ENCODE results near the gene ZGLP1.
A peak's percentile ranks its signal among the peaks of the same experiment; 100 is the strongest.

The ZGLP1 gene

DNA sequence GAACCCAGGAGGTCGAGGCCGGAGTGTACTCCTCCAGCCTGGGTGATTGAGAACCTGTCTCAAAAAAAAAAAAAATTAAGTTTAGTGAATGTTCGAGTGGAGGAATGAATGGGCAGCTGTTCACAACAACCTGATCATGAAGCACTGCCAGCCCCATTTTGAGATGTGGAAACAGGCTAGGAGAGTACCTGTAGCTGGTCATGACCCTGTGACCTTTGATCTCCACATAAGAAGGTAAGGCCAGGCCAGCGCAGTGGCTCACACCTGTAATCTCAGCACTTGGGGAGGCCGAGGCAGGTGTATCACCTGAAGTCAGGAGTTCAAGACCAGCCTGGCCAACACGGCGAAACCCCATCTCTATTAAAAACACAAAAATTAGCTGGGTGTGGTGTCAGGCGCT lies 16.1 kb upstream of the ZGLP1 start:
- no peak for DNase-seq

DNA sequence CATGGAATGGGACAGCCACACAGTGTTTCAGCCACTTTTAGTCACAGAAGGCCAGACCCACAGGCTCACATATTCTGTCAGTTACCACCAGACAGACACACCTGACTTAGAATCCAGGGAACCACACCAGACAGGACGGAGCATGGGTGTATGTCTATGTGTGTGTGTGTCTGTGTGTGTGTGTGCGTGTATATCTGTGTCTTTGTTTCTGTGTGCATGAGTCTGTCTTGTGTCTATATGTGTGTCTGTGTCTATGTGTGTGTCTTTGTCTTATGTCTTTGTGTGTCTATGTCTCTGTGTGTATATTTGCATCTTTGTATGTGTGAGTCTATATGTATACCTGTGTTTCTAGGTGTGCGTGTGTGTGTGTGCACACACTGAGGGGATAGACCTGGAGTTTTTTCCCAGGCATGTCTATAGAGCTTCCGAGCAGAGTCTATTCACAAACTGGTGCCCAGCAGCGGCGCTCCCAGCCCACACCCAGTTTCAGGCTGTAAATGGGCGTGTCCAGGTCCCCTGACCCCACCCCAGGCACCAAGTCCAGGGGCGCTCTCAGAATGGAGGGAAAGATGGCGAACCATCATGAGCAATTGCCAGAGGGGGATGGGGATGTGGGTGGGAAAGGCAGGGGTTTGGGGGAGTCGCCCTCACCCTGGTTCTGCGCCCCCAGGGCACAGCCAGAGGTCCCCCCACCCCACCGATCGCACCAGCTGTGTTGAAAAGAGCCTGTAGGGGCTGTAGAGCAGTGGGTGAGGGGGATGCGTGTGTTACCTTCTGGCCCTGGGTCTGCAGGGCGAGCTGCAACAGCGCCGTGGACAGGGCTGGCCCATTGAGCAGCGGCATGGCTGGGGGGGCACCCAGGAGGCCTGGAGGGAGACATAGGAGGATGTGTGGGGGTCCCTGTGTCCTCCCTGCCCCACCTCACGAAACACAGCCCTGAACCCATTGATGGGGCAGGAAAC lies 12.5 kb upstream of the ZGLP1 start:
- DNase-seq, result no peak

DNA sequence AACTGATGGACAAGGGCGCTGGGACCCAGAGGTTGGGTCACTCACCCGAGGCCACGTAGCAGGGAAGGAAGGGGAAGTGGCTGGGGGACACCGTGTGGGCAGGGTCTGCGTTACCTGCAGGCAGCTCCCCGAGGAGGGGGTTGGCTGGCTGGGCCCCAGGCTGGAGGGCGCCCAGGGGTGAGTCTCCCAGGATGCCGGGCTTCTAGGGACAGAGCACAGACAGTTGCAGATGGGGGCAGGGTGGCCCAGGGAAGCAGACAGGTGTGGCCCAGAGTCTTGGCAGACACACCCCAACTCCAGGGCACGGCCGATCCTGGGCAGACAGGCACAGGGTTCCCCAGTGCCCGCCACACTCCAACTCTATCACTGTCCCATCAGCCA lies 11.8 kb upstream of the ZGLP1 start:
- DNase-seq, result no peak

DNA sequence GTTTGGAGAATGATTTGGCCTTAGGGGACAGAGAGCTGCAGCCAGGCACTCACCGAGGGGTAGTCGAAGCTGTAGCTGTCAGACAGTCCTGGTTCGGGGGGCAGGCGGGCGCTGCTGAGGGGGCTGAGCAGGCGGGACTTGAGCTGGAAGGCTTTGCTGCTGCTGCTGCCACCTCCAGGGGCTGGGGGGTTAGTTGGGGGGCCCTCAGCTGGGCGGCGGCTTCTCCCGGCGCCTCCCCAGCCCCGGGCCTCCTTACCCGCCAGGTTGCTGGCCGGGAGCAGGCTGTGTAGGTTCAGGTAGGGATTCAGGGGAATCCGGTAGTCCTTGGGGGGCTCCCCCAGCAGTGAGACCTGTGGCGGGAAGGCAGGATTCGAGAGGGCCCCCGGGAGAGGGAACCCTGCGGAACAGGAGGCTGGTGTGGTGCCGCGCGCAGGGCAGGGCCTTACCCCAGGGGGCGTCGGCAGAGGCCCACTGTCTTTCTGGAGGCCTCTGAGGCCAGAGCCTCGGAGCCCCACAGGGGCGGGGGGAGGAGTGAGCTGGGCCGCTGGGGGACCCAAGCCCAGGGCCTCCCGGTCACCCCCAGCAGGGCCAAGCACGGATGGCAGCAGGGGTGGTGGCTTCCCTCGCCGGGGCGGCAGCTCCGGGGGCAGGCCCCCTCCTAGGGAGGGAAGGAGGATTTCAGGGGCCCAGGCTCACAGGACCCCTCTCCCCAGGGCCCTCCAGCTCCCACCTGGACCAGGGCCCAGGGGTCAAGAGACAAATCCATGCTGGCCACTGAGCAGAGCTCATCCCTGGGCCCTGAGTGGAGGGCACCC lies 11.2 kb upstream of the ZGLP1 start:
- DNase-seq, result no peak

DNA sequence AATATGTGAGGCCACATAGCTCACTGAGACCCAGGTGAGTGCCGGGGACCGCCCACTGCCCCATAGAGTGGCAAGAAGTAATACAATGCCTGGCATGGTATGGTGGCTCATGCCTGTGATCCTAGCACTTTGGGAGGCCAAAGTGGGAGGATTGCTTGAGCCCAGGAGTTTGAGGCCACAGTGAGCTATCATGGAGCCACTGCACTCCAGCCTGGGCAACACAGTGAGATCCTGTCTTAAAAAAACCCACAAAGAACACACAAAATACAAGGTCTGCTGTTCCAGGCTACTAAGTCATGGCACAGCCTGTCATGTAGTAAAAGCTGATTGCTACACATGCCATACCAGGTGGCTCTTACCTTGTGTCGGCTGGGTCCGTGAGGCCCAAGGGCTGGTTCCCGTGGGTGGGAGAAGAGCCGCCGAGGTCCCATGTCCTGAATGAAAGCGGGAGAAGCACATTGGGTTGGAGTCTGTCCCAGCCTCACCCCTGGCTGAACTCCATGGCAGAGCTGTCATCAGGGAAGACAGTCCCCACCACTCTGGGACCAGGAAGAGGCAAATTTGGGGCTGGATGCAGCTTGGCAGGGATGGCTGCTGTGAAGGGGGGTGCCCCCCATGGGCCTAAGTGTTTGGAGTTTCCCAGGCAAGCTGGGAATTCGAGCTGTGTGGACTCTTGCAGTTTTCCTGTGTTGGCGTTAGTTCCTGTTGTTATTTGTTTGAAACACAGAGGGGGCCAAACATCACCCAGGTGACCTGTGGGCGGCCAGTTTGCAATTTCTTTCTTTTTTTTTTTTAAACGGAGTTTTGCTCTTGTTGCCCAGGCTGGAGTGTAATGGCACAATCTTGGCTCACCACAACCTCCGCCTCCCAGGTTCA lies 9.4 kb upstream of the ZGLP1 start:
- DNase-seq, result no peak

DNA sequence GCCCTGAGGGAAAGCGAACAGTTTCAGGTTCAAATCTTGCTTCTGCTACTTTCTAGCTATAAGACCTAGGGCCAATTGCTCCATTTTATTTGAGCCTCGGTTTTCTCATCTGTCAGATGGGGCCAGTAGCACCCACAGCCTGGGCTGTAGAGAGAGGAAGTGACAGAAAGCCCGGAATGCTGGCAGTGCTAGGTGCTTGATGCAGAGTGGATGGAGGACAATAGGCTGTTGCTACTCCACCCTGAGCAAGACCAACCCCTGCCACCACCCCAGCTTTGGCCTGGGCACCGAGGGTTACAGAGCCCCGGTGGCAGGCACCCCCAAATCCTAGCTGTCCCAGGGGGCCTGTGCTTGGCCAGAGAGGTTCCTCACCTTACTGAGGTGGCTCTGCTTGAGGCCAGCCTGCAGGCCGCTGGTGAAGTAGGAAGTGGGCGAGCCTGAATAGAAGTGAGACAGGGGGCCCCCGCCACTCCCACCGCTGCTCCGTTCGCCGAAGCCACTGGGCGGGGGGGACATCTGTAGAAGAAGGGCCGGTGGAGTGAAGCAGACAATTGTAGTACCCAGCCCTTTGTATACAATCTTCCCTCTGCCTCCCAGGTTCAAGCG lies 8.3 kb upstream of the ZGLP1 start:
- no peak for DNase-seq

DNA sequence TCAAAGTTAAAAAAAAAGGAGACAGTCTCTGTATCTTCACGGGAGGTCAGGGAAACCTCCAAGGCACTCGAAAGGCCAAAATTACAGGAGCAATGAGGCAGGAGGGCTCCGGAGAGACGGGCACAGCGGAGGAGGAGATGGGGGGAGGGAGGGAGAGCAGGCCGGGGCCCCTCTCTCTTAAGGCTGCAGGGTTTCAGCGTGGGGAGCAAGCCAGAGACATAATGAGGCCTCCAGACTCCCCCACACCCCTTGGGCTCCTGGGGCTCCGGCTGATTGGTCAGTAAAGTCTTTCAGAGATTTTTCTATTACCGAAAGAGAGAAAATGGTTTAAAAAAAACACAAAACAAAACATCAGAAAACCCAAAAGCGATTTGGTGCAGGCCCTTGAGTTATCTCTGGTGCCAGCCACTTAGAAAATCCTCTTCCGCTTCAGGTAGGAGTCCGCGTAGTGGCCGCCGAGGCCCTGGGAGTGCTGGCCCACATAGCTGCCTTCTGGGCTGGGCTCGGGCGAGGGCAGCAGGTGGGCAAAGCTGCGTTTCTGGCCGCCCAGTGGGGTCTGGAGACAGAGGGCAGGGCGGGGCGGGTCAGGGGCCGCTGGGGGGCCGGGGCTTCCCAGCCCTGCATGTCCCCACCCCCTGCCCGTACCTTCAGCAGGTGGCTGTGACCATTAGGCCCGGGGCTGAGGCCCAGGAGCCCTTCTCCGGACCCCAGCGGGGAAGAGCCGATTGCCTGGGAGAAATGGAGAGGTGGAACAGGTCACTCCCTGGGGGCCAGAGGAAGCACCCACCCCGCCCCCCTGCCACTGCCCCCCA lies 7.6 kb upstream of the ZGLP1 start:
- DNase-seq, result no peak

DNA sequence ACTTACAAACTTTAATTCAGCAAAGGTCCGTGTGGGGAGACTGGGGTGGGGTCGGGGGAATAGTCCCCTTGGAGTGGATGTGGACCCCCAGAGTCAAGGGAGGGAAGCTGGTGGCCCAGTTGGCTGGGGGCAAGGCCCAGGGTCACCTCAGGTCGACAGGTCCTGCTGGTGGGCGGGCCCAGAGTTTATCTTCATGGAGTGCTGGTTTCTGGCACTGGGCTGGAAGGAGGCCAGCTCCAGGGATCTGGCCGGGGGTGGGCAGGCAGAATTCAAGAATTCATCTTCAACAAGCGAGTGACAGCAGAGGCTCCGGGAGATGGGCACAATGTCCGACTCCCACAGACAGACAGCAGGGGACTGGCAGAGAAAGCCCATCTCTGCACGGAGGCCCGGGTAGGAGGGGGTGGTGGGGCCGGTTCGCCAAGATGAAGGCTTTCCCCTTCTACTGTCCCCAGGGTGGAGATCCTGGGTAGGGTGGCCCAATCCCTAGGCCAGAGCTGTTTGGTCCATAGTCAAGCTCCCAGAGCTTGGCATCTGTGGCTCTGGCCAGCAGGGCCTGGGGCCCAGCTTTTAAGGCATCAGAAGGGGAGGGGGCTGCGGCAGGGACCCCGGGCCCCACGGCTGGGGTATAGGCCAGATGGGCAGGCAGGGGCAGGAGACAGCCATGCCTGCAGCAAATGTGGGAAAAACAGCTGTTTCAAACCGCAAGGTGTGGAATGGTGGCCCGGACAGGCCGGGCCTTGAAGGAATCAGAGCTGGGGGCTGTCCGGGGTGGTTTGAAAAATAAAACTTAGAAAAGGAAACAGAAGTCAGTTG lies 6.8 kb upstream of the ZGLP1 start:
- no peak for DNase-seq

DNA sequence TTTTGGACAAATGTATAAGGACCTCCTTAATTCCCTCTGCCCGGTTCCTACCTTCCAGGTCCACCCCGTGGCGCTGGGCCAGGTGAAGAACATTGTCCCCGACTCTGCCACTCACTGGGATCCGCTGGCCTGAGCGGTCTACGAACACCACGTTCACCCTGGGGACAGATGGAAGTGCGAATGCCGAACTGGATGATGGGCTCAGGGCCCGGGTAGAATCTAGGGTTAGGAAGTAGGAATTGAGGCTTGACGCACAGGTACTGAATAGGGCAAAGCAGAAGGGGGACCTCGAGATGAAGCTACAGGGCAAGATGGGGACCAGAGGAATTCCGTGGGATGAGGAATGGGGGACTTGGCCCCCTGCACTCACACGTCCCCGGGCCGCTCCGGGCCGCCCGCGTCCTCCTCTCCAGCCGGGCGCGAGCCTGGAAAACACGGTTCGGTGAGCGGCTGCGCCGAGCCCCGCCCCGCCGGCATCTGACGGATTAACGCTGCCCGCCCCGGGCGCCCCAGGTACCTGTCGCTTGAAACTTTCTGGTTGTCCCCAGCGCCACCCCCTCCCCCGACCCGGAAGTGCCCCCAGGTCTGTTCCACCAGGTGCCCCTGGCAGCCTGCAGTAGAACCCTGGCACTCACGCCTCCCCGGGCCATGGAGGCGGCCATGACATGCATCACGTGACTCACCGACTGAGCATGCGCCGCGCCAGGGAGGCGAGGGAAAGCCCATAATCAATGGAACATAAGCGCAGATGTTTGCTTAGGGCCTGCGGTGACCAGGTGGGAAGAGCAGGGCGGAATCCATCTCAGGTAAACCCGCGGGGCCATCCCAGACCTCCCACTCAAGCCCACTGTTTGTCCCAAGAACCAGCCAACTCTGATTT lies 6.0 kb upstream of the ZGLP1 start, which contains the start of gene FDX2:
Gene FDX2, minus strand, starts transcription at position 681 of the 880 bp plus-strand sequence. Its CDS starts 19 bp downstream, at position 662.
- peak; percentile 93 for DNase-seq

DNA sequence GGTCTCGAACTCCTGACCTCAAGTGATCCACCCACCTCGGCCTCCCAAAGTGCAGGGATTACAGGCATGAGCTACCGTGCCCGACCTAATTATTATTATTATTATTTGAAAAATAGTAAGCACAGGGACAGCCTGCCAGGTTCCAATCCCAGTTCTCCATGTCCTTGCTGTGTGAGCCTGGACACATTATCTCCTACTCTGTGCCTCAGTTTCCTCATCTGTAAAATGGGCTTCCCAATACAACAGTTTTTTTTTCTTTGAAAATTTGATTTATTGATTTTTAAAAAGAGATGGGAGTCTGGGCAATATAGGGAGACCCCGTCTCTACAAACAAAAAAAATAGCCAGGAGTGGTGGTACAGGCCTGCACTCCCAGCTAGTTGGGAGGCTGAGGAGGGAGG lies 3.3 kb downstream of the ZGLP1 start:
- DNase-seq, result no peak

DNA sequence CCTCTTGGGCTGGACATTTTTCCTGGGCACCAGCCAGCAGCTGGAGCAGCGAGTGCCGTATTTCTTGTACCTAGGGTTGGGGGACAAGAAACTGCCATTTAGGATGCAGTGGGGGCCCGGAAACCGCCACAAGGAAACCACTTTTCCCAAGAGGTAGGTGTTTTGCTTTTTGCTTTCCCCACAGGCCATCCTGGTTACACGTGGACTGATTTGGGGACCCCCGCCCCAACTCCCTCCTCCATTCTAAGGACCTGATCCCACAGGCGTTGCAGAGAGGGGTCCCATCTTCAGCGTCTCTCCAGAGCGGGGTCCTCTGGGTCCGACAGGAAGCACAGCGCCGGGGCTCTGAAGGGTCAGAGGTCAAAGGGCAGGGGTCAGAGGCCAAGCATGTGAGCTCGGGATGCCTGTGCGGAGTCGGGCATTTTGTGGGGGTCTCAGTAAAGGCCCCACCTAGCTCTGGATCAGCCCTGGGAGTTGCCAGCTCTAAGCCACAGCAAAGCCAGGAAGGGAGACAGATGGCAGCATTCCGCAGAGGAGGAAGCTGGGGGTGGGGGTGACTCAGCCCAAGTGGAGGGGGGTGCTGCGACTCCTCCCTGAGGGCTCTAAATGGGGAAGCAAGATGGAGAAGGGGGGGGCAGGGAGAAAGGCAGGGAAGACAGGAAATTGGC lies 4.3 kb downstream of the ZGLP1 start:
- no peak for DNase-seq

DNA sequence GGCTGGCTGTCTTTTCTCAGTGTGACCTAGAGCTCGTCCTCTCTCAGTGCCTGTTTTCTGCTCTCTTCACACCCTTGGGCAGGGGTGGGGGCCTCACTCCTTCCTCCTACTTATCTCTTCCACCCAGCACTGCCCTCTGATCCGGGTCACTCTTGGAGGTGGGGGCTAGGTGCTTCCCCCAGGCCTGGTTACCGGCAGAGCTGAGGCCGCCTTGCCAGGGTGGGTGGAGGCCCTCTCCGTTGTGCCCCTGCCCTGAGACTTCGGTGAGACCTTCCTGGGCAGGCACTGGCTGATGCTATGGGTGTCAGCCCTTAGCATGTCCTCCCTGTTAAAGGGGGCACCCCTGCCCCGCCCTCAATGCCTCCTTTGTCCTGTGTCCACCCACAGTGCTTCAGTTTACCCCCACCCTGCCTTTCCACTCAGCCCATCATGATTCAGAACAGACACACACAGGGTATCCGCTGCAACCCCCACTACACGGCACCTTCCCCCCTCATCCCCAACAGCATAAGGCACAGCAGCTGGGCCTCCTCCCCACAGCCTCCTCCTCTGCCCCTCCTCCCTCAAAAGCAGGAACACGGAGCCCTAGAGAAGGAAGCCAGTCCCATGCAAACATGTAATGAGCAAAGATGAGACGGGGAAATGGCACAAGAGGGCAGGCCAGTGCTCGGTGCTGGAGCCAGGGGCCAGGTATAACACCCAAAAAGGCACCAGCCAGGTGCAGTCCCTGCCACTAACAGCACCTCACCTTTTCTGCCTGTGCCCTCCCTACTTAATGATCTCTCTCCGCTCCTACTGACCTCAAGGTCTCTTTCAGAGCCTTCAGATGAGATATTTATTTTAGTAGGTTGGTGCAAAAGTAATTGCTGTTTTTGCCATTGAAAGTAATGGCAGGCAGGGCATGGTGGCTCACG lies 9.8 kb downstream of the ZGLP1 start:
- no peak for DNase-seq

DNA sequence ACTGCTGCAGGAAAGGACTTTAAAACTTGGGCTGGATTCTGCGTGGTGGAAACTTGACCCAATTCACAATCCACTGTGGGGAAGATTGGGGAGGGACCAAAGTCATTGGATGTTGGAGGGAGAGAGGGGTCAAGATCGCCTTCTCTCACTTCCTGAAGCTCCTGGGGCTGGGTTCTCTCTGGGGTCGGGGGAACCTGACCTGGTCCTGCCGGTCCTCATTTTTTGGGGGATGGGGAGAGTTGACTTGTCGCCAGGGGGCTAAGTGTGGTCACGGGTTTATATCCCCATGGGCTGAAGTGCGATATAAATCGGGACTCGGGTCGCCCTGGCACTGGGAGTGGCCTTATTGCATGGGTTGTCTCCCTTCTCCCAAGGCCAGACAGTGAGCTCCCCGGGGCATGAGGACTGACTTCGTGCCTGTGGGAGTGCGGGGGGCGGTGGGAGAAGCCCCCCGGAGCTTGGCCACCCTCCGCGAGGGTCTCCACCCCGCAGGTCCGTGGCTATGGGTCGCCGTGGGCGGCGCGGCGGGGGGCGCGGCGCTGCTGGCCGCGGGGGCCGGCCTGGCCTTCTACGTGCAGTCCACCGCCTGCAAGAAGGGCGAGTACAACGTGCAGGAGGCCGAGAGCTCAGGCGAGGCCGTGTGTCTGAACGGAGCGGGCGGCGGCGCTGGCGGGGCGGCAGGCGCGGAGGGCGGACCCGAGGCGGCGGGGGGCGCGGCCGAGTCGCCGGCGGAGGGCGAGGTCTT lies 13.6 kb downstream of the ZGLP1 start:
- DNase-seq, result no peak

DNA sequence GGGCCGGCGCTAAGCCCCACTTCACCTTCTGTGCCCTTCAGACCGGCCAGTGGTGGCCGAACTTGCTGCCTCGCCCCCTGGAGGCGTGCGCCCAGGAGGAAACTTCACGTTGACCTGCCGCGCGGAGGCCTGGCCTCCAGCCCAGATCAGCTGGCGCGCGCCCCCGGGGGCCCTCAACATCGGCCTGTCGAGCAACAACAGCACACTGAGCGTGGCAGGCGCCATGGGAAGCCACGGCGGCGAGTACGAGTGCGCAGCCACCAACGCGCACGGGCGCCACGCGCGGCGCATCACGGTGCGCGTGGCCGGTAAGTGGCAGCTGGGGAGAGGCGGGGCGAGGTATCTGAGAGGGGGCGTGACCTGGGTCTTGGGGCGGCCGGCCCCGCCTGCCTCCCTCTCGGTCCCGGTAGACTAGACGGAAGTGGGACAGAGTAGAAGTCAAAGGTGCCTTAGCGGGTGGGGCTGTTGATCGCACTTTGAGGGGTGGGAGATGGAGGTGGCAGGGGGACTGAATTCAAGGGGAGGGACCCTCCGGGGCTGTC lies 14.2 kb downstream of the ZGLP1 start:
- DNase-seq, result peak; percentile 65

DNA sequence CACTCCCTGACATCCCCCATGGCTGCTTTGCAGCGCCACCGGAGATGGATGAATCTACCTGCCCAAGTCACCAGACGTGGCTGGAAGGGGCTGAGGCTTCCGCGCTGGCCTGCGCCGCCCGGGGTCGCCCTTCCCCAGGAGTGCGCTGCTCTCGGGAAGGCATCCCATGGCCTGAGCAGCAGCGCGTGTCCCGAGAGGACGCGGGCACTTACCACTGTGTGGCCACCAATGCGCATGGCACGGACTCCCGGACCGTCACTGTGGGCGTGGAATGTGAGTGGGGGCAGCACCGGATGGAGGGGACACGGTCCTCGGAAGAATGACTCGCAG lies 15.3 kb downstream of the ZGLP1 start:
- DNase-seq, result no peak

DNA sequence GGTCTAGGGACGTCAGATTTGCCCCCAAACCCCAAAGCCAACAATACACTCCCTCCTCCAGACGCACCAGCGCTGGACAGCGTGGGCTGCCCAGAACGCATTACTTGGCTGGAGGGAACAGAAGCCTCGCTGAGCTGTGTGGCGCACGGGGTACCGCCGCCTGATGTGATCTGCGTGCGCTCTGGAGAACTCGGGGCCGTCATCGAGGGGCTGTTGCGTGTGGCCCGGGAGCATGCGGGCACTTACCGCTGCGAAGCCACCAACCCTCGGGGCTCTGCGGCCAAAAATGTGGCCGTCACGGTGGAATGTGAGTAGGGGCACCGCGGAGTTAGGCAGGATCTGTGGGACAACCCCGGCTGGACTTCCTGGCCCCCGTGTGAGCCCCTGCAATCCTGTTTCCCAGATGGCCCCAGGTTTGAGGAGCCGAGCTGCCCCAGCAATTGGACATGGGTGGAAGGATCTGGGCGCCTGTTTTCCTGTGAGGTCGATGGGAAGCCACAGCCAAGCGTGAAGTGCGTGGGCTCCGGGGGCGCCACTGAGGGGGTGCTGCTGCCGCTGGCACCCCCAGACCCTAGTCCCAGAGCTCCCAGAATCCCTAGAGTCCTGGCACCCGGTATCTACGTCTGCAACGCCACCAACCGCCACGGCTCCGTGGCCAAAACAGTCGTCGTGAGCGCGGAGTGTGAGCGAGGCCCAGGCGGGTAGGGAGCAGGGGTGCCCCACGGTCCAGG lies 15.8 kb downstream of the ZGLP1 start:
- no peak for DNase-seq

All from activated CD8-positive, alpha-beta memory T cell treated with anti-CD3 and anti-CD28 coated beads, Interleukin-2, amount 50 U/mL, for 4 hours (primary cell).